K562 (cell line): ENCODE results near the gene DKKL1. TPM values are rescaled to one million over a fixed set of nuclear protein-coding genes. Genes with fewer than 3 reads are reported as not detected.

Source experiments
- DMBX1 ChIP-seq: fragments of 250-450 bp; sonication (Bioruptor Pico); IDR thresholded peaks from 2 replicates; pipeline ENCODE4 v1.8.0; 2022; ENCODE audit warnings: inconsistent platforms, mild to moderate bottlenecking, moderate library complexity, borderline replicate concordance
- FOXP1 ChIP-seq: sonication (generic); formaldehyde crosslinking; IDR thresholded peaks from 2 replicates; pipeline ENCODE4 v1.8.0; 2022; ENCODE audit warnings: mild to moderate bottlenecking, missing genetic modification reagents
- NCOA2 ChIP-seq, 2 experiments: fragments of 450-650 bp; IDR thresholded peaks; 2 replicates each; pipeline ENCODE4 v1.6.1; 2018; ENCODE audit warnings: mild to moderate bottlenecking in 2 of 2, moderate library complexity in 1 of 2; ENCODE audit not compliant: partially characterized antibody in 2 of 2
- SMC3 ChIP-seq: conservative IDR thresholded peaks from 2 replicates; pipeline ENCODE4 v1.6.1; 2011; ENCODE audit warnings: low read depth, low read length, improper control_type of control experiment; ENCODE audit not compliant: insufficient read depth
- TAF1 ChIP-seq: IDR thresholded peaks from 2 replicates; pipeline ENCODE4 v1.6.1; 2011; ENCODE audit warnings: mild to moderate bottlenecking, low read length, moderate library complexity; ENCODE audit not compliant: insufficient read depth, control insufficient read depth, severe bottlenecking; ENCODE audit errors: extremely low read depth
- ZNF311 ChIP-seq: fragments of 250-450 bp; sonication (Bioruptor Pico); IDR thresholded peaks from 2 replicates; pipeline ENCODE4 v1.4.0; 2020; ENCODE audit warnings: mild to moderate bottlenecking, moderate library complexity
- ZZZ3 ChIP-seq: fragments of 450-650 bp; IDR thresholded peaks from 2 replicates; pipeline ENCODE4 v1.6.1; 2016; ENCODE audit warnings: antibody characterized with exemption, mild to moderate bottlenecking, moderate library complexity
- polyA plus RNA-seq, 8 experiments: library from polyadenylated mRNA; depleted of rRNA in 4 of 8; stranded (reverse) in 5 of 8; unstranded in 3 of 8; fragments of >200 nt; fragmentation: Nextera tagmentation in 2 of 8; fragmentation: Illumina TruSeq in 1 of 8; extraction: Ambion mirVana in 2 of 8; extraction: Trizol in 1 of 8; gene quantifications; 2 replicates each; pipeline versions ENCODE4 v1.2.1 to v1.2.3, GENCODE V29; 2011 to 2014; ENCODE audit warnings: inconsistent platforms in 1 of 8, missing spikeins in 1 of 8
- total RNA-seq, 7 experiments: library from RNA; depleted of rRNA in 6 of 7; stranded (reverse); fragments of >200 nt in 6 of 7; fragmentation: Illumina TruSeq in 2 of 7; extraction: Trizol in 2 of 7; gene quantifications; 2 replicates each; pipeline versions ENCODE4 v1.2.1 to v1.2.3, GENCODE V29; 2011 to 2021; ENCODE audit warnings: low replicate concordance in 1 of 7
- TF ChIP-seq, protein P1 (sequence below): fragments of 250-450 bp; sonication (Bioruptor Pico); IDR thresholded peaks from 2 replicates; pipeline ENCODE4 v1.9.0; 2021; ENCODE audit warnings: mild to moderate bottlenecking, inconsistent platforms
- TF ChIP-seq, protein P2 (sequence below): fragments of 200-800 bp; sonication (Bioruptor generic); IDR thresholded peaks from 2 replicates; pipeline ENCODE4 v1.6.1; 2017; ENCODE audit warnings: missing genetic modification characterization, missing compliant biosample characterization
- TF ChIP-seq, protein P3 (sequence below): fragments of 450-650 bp; IDR thresholded peaks from one replicate; pipeline ENCODE4 v1.6.1; 2018; ENCODE audit warnings: mild to moderate bottlenecking, moderate library complexity; ENCODE audit not compliant: partially characterized antibody
- TF ChIP-seq, protein P4 (sequence below): fragments of 250-450 bp; sonication (Bioruptor Pico); IDR thresholded peaks from 2 replicates; pipeline ENCODE4 v1.4.0; 2020; ENCODE audit warnings: mild to moderate bottlenecking, moderate library complexity
- TF ChIP-seq, protein P5 (sequence below): fragments of 250-450 bp; sonication (Bioruptor Pico); IDR thresholded peaks from 2 replicates; pipeline ENCODE4 v1.5.0; 2021; ENCODE audit warnings: mild to moderate bottlenecking, moderate library complexity

DKKL1 gene
- total and polyA plus RNA-seq, 9 of the 15 experiments (the other 6 are each of a cell fraction or from before 2014, with no cell fraction given) = 0.15 to 1.7 (median 0.52) TPM

DNA sequence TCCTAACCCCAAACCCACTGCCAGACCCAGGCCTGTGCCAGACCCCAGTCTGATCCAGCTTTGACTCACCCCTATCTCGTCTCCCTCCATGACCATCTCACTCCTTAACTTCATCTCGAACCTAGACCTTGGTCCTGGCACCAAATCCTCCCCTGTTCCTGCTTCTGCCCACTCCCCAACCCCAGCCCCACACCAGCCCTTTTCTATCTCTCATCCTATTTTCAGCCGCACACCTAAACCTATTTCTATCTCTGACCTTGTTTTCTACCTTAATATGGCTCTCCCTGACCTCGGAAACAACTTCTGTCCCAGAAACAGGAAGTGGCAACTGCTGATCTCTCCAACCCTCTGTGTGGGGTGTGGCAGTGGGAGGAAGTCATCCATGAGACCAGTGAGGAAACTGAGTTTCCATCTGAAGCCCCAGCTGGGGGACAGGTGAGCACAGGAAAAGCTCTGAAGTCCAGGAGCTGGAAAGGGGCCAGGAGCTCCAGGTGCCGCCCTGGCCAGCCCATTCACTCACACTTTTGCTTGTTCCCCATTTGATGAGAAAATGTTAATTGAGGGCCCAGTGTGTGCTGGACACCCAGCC, 45.9 kb downstream of the DKKL1 start (continued):
- TF ChIP-seq, protein P1, sequence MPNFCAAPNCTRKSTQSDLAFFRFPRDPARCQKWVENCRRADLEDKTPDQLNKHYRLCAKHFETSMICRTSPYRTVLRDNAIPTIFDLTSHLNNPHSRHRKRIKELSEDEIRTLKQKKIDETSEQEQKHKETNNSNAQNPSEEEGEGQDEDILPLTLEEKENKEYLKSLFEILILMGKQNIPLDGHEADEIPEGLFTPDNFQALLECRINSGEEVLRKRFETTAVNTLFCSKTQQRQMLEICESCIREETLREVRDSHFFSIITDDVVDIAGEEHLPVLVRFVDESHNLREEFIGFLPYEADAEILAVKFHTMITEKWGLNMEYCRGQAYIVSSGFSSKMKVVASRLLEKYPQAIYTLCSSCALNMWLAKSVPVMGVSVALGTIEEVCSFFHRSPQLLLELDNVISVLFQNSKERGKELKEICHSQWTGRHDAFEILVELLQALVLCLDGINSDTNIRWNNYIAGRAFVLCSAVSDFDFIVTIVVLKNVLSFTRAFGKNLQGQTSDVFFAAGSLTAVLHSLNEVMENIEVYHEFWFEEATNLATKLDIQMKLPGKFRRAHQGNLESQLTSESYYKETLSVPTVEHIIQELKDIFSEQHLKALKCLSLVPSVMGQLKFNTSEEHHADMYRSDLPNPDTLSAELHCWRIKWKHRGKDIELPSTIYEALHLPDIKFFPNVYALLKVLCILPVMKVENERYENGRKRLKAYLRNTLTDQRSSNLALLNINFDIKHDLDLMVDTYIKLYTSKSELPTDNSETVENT = no peak
- TF ChIP-seq ZZZ3 (no peak), NCOA2 (IDR thresholded peaks at IDR 0.05; ENCODE audit: partially characterized antibody in 2 of 2) (no peak), SMC3 (no peak), TAF1 (peak; percentile 48), DMBX1 (CRISPR knock-in tag) (peak; percentile 70), ZNF311 (CRISPR knock-in tag) (0 out of 2 replicates have a peak, but pooled peaks have one; percentile 60), FOXP1 (no peak)
- TF ChIP-seq, protein P2, sequence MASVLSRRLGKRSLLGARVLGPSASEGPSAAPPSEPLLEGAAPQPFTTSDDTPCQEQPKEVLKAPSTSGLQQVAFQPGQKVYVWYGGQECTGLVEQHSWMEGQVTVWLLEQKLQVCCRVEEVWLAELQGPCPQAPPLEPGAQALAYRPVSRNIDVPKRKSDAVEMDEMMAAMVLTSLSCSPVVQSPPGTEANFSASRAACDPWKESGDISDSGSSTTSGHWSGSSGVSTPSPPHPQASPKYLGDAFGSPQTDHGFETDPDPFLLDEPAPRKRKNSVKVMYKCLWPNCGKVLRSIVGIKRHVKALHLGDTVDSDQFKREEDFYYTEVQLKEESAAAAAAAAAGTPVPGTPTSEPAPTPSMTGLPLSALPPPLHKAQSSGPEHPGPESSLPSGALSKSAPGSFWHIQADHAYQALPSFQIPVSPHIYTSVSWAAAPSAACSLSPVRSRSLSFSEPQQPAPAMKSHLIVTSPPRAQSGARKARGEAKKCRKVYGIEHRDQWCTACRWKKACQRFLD = peak; percentile 88; the same call in 1 of the 2 replicates
- TF ChIP-seq, protein P3, sequence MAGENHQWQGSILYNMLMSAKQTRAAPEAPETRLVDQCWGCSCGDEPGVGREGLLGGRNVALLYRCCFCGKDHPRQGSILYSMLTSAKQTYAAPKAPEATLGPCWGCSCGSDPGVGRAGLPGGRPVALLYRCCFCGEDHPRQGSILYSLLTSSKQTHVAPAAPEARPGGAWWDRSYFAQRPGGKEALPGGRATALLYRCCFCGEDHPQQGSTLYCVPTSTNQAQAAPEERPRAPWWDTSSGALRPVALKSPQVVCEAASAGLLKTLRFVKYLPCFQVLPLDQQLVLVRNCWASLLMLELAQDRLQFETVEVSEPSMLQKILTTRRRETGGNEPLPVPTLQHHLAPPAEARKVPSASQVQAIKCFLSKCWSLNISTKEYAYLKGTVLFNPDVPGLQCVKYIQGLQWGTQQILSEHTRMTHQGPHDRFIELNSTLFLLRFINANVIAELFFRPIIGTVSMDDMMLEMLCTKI = no peak
- TF ChIP-seq, protein P4, sequence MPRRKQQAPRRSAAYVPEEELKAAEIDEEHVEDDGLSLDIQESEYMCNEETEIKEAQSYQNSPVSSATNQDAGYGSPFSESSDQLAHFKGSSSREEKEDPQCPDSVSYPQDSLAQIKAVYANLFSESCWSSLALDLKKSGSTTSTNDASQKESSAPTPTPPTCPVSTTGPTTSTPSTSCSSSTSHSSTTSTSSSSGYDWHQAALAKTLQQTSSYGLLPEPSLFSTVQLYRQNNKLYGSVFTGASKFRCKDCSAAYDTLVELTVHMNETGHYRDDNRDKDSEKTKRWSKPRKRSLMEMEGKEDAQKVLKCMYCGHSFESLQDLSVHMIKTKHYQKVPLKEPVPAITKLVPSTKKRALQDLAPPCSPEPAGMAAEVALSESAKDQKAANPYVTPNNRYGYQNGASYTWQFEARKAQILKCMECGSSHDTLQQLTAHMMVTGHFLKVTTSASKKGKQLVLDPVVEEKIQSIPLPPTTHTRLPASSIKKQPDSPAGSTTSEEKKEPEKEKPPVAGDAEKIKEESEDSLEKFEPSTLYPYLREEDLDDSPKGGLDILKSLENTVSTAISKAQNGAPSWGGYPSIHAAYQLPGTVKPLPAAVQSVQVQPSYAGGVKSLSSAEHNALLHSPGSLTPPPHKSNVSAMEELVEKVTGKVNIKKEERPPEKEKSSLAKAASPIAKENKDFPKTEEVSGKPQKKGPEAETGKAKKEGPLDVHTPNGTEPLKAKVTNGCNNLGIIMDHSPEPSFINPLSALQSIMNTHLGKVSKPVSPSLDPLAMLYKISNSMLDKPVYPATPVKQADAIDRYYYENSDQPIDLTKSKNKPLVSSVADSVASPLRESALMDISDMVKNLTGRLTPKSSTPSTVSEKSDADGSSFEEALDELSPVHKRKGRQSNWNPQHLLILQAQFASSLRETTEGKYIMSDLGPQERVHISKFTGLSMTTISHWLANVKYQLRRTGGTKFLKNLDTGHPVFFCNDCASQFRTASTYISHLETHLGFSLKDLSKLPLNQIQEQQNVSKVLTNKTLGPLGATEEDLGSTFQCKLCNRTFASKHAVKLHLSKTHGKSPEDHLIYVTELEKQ (CRISPR knock-in tag) = no peak
- TF ChIP-seq, protein P5, sequence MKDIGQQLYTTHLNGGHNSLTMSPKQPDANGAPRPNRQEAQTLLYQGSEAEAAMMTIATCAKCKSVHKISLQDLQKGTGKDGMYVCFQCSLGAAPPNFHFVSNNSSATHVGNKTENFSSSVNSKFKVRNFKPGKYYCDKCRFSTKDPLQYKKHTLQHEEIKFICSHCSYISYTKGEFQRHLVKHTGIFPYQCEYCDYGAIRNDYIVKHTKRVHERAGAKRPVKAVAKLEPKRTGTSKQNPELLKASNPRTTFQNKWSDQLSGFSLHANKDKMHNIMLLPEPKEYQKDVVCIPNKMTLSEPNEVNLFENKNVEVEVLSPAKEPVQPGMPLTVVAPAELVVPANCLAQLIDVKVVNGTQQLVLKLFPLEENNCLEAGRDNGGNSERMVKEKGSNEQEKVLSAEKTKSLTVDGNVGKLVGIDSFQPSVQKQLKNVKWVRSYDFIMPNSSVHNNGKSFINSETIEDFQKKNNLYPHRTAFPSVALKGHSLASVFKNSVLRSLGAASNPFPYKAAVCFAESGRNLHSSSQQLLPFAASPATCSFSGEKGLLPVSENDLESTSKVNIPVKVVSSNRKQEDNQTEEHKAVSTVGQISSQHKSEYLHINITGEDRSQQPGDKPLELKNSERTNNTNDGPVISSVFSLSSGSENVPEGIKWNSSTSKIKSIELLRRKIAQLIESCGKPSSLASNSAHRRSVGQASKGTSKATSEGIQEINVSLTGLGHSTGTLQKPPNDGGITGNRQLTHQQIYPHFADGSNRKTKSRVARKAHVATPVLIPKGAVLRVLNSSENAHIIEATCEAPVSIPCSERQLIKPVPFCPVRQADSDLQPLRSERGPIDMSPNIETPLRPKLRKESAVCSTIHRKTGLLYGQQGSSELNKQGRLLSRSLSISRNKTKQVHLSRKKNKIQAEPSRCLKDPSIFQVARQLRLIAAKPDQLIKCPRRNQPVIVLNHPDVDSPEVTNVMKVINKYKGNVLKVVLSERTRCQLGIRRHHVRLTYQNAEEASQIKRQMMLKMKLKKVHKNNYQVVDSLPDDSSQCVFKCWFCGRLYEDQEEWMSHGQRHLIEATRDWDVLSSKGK = no peak
